Gastrocnemius medialis (tissue), 4 donors: ENCODE measurements around the gene PIGL. TPM values are rescaled to one million over a fixed set of nuclear protein-coding genes. Genes with fewer than 3 reads are reported as not detected.
"Not testable (repeated sequence)": the region's sequence is repeated elsewhere in the genome, so short reads cannot be mapped to it uniquely, and the experiment has no call there.

Source experiments
- ATAC-seq, 2 donors: fragments of 150-250 bp; one replicate each; pipeline ENCODE4 v1.9.1; 2016
- DNase-seq, 2 donors: peaks; one replicate each; pipeline ENCODE4 v3.0.0-alpha.2; 2019
- H3K27ac ChIP-seq, 4 donors: fragments of 200-600 bp; sonication (generic); 1 replicate in 1 of 4; 2 replicates in 3 of 4; pipeline ENCODE4 v1.5.1; 2016 to 2018; ENCODE audit warnings: mild to moderate bottlenecking in 2 of 4, moderate library complexity in 1 of 4
- H3K27me3 ChIP-seq, 3 donors: fragments of 200-600 bp; sonication (generic) in 2 of 3; 1 replicate in 1 of 3; 2 replicates in 2 of 3; pipeline versions ENCODE4 v1.5.1 to v1.6.0; 2016 to 2019; ENCODE audit warnings: mild to moderate bottlenecking in 1 of 3, moderate library complexity in 1 of 3
- H3K36me3 ChIP-seq, 2 donors: fragments of 200-600 bp; sonication (generic) in 1 of 2; one replicate each; pipeline ENCODE4 v1.5.1; 2017 to 2018
- H3K4me1 ChIP-seq, 2 donors: fragments of 200-600 bp; sonication (generic) in 1 of 2; one replicate each; pipeline ENCODE4 v1.5.1; 2016 to 2017; ENCODE audit warnings: mild to moderate bottlenecking in 2 of 2
- H3K4me3 ChIP-seq, 4 donors: fragments of 200-600 bp; sonication (generic) in 3 of 4; 1 replicate in 1 of 4; 2 replicates in 3 of 4; pipeline ENCODE4 v1.5.1; 2016 to 2019; ENCODE audit warnings: mild to moderate bottlenecking in 2 of 4
- H3K9me3 ChIP-seq, 3 donors: fragments of 200-600 bp; sonication (generic) in 2 of 3; 1 replicate in 1 of 3; 2 replicates in 2 of 3; pipeline ENCODE4 v1.5.1; 2016 to 2019
- CTCF ChIP-seq, 5 experiments: fragments of 450-650 bp in 3 of 5; fragments of 200-600 bp in 2 of 5; sonication (generic) in 2 of 5; IDR thresholded peaks in 4 of 5; conservative IDR thresholded peaks in 1 of 5; 1 replicate in 4 of 5; 2 replicates in 1 of 5; pipeline ENCODE4 v1.5.1; 2016 to 2019; ENCODE audit warnings: antibody characterized with exemption in 5 of 5, mild to moderate bottlenecking in 3 of 5, moderate library complexity in 3 of 5
- POLR2A ChIP-seq, 2 donors: fragments of 450-650 bp; IDR thresholded peaks; one replicate each; pipeline ENCODE4 v1.6.1; 2017; ENCODE audit warnings: antibody characterized with exemption in 2 of 2, mild to moderate bottlenecking in 2 of 2, moderate library complexity in 2 of 2
- in situ Hi-C, 4 donors: fragments of 200-750 bp; cut with MboI; loops; one replicate each; pipeline versions ENCODE4 v1.15.0 to v1.8.0; 2017; ENCODE audit warnings: low sequenced_read_pairs in 4 of 4
- intact Hi-C: fragments of 100-400 bp; cut with DNase I; formaldehyde crosslinking; loops from one replicate; pipeline ENCODE4 v1.15.1; 2023; ENCODE audit warnings: low total_unique reads
- total RNA-seq, 4 donors: library from RNA; depleted of rRNA; stranded (reverse); fragments of >200 nt; gene quantifications; one replicate each; pipeline versions ENCODE4 v1.1.0 to v1.2.3, GENCODE V29; 2016

The PIGL gene
- total RNA-seq, 4 donors from 2014 or later = 6.2 to 7.4 (median 7.0) TPM

DNA sequence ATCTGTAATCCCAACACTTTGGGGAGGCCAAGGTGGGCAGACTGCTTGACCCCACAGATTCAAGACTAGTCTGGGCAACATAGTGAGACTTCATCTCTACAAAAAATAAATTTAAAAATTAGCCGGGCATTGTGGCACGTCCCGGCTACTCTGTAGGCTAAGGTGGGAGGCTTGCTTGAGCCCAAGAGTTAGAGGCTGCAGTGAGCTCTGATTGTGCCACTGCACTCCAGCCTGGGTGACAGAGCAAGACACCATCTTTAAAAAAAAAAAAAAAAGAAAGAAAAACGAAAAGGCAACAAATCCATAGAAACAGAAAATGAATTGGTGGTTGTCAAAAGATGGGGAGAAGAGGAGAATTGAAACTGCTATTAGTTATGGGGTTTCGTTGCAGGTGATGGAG lies 29.4 kb upstream of the PIGL start:
- H3K9me3 ChIP-seq = no peaks in the 10 kb centered on the region
- H3K27ac ChIP-seq = peak overlapping the region in 1 of 4 donors; percentile 59
- TF ChIP-seq POLR2A (IDR thresholded peaks at IDR 0.05) = no peak
- in situ Hi-C loops (loop anchor here in 1 of 4 donors (10.0 kb wide), 1 partner anchor 63 kb away; no protein-coding TSS in a partner anchor), intact Hi-C loops (no loop called here)
- peaks cover 26 to 41% of the 10 kb centered on the region in 2 donors for H3K4me1 ChIP-seq
- no peak overlapping the region for H3K4me3 ChIP-seq
- no peak for ATAC-seq
- peaks cover 0 to 11% of the 10 kb centered on the region in 2 donors for H3K36me3 ChIP-seq
- no peak for DNase-seq
- H3K27me3 ChIP-seq = no peaks in the 10 kb centered on the region

- DNase-seq (no peak), ATAC-seq (peak in 1 of 2 donors; percentile 35)
- Histone ChIP-seq H3K36me3 (peaks cover 0 to 20% of the 10 kb centered on the region in 2 donors), H3K4me1 (peaks cover 26 to 29% of the 10 kb centered on the region in 2 donors), H3K27me3 (no peaks in the 10 kb centered on the region), H3K4me3 (no peak overlapping the region), H3K27ac (peak overlapping the region; percentile 2 to 63 (median 48)), H3K9me3 (no peaks in the 10 kb centered on the region)
- intact Hi-C loops (no loop called here), in situ Hi-C loops (loop anchor here in 1 of 4 donors (10.0 kb wide), 1 partner anchor 65 kb away; no protein-coding TSS in a partner anchor)
- TF ChIP-seq POLR2A (IDR thresholded peaks at IDR 0.05) (no peak), CTCF (IDR thresholded peaks at IDR 0.05 in 4 of 5, conservative IDR thresholded peaks at IDR 0.05 in 1 of 5) (no peak)
These were observed 27.1 kb upstream of the PIGL start for GRCh38 chr17:16189791-16190348.

DNA sequence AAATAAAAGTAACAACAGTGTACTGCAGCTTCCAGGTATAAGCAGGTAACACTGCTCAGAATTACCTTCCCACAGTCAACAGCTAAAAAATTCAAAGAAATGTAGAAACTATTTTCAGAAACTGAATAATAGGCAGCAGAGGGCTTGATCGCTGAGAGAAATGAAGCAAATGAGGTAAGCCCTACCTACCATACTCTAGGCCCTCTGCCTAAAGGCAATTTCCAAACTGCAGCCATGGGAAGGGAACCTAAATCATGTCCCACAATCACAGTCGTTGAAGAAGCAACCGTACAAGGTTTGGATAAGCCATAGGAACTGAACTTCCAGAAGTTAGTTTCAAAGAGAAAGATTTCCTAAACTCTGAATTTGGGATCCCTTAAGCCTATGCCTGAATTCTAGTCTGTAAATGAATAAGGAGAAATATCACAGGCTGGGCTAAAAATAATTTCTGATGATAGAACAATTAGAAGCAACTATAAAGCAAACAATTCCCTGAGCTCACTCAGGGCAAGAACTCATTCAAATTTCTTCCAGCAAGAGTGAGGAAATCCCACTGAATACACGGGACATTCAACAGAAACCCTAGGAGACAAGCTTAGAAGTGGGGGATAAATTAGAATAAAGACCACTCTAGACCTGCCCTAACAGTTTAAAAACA lies 26.2 kb upstream of the PIGL start:
- DNase-seq (no peak), ATAC-seq (peak in 1 of 2 donors; percentile 34)
- Histone ChIP-seq H3K4me1 (peaks cover 26 to 29% of the 10 kb centered on the region in 2 donors), H3K36me3 (peaks cover 0 to 18% of the 10 kb centered on the region in 2 donors), H3K27ac (peak overlapping the region; percentile 2 to 63 (median 48)), H3K27me3 (no peaks in the 10 kb centered on the region), H3K4me3 (no peak overlapping the region), H3K9me3 (no peaks in the 10 kb centered on the region)
- TF ChIP-seq POLR2A (IDR thresholded peaks at IDR 0.05) = no peak
- no peak for TF ChIP-seq CTCF (IDR thresholded peaks at IDR 0.05 in 4 of 5, conservative IDR thresholded peaks at IDR 0.05 in 1 of 5)
- in situ Hi-C loops = no loop called here
- intact Hi-C loops = no loop called here

DNA sequence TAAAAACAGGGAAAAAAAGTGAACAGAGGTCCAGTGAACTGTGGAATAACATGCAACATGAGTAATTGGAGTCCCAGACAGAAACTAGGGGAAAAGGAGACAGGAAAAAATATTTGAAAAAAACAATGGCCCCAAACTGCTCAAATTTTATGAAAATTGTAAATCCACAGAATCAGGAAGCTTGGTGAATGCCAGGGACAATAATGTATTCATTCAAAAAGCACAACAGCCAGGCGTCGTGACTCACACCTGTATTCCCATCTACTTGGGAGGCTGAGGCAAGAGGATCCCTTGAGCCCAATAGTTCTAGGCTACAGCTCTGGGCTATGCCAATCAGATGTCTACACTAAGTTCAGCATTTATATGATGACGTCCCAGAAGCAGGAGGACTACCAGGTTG lies 25.4 kb upstream of the PIGL start:
- in situ Hi-C loops (no loop called here), intact Hi-C loops (no loop called here)
- no peak for TF ChIP-seq CTCF (IDR thresholded peaks at IDR 0.05 in 4 of 5, conservative IDR thresholded peaks at IDR 0.05 in 1 of 5)
- no peak for TF ChIP-seq POLR2A (IDR thresholded peaks at IDR 0.05)
- Histone ChIP-seq H3K36me3 (peaks cover 0 to 11% of the 10 kb centered on the region in 2 donors), H3K9me3 (no peaks in the 10 kb centered on the region), H3K27ac (peak overlapping the region in 2 of 4 donors; percentile 59 to 63), H3K4me3 (no peak overlapping the region), H3K4me1 (peaks cover 26 to 29% of the 10 kb centered on the region in 2 donors), H3K27me3 (no peaks in the 10 kb centered on the region)
- DNase-seq (no peak), ATAC-seq (no peak)

DNA sequence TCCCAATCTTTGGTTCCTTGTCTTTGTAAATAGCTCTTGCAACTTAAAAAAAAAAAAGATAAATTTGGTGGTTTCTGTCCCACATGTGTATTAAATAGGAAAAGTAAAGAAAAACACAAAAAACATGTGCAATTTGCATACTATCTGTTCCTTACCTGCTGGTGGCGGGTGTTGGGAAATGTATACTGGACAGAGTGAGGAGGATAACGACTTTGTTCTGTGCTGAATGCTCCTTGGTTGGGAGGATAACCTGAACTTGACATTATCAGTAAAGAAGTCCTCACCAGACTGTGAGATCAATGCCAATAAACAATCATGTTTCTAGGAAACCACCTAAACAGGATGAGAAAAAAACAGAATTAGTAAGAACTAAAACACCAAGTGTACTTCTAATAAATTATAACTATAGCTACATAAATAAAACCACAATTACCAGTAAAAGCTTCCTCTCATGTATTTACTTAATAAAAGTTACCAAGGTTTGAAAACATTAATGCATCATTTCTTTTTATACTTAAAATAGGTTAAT lies 22.6 kb upstream of the PIGL start:
- H3K4me3 ChIP-seq, H3K27ac ChIP-seq, H3K9me3 ChIP-seq, intact Hi-C loops, H3K27me3 ChIP-seq, ATAC-seq, in situ Hi-C loops, DNase-seq: not testable (repeated sequence)
- peaks cover 26 to 30% of the 10 kb centered on the region in 2 donors for H3K4me1 ChIP-seq
- peaks cover 0 to 13% of the 10 kb centered on the region in 2 donors for H3K36me3 ChIP-seq
